HCT116 (cell line): Measurements from ENCODE around the gene DGKB. TPM values are rescaled to one million over a fixed set of nuclear protein-coding genes. Genes with fewer than 3 reads are reported as not detected.

ENCODE experiments used
- ATAC-seq: fragments of 200-7000 bp; cut with Tn5 transposase; 2 replicates; pipeline ENCODE4 v1.9.1; 2020; ENCODE audit warnings: mild to moderate bottlenecking, moderate library complexity
- BruUV-seq: library from RNA; stranded (reverse); fragments of 400-500 nt; replicated peaks from 2 replicates; lab custom pipeline; 2021; lab: Mats Ljungman, UMichigan
- CTCF ChIA-PET: fragments of 300-600 bp; sonication (Branson Sonifier 250); formaldehyde crosslinking; loops from one replicate; lab custom pipeline; 2021; ENCODE audit warnings: antibody characterized with exemption; lab: Charles Lee
- POLR2A ChIA-PET: fragments of 300-600, 350-600 bp; sonication (Branson Sonifier 250); formaldehyde crosslinking; loops from one replicate; lab custom pipeline; 2021; ENCODE audit warnings: antibody characterized with exemption; lab: Charles Lee
- RAD21 ChIA-PET, 2 experiments: fragments of 300-600 bp; sonication (Branson Sonifier 250); formaldehyde crosslinking; loops; one replicate each; lab custom pipeline; 2023; ENCODE audit warnings: low total read pairs in 2 of 2; ENCODE audit not compliant: uncharacterized antibody in 2 of 2, unreplicated experiment in 2 of 2, low non-redundant PET in 1 of 2; lab: Charles Lee
- DNase-seq: peaks from one replicate; pipeline ENCODE4 v3.0.0-alpha.2; 2010; ENCODE audit warnings: low read depth, low spot score
- H2AFZ ChIP-seq: fragments of 200-600 bp; shearing (Covaris generic), sonication (generic); 2 replicates; pipeline ENCODE4 v1.6.1; 2017; ENCODE audit warnings: low read depth, mixed run types, mixed read lengths, antibody characterized with exemption, low read length; ENCODE audit not compliant: poor library complexity, severe bottlenecking
- H3K27ac ChIP-seq: 2 replicates; pipeline ENCODE4 v1.5.1; 2012; ENCODE audit warnings: low read depth, low read length
- H3K27me3 ChIP-seq: fragments of 200-600 bp; sonication (generic); 2 replicates; pipeline ENCODE4 v1.6.1; 2016; ENCODE audit warnings: mixed run types, low read length, mixed read lengths; ENCODE audit not compliant: insufficient read depth
- H3K36me3 ChIP-seq, 2 experiments: fragments of 200-500 bp in 1 of 2; fragments of 200-600 bp in 1 of 2; sonication (Bioruptor generic) in 1 of 2; sonication (generic) in 1 of 2; 2 replicates each; pipeline versions ENCODE4 v1.5.1 to v1.6.1; 2014 to 2016; ENCODE audit warnings: low read length in 2 of 2, inconsistent platforms in 1 of 2, mixed read lengths in 1 of 2, mixed run types in 1 of 2; ENCODE audit not compliant: insufficient read depth in 2 of 2, control insufficient read depth in 1 of 2
- H3K4me1 ChIP-seq, 2 experiments: fragments of 200-600 bp in 1 of 2; sonication (generic) in 1 of 2; 2 replicates each; pipeline versions ENCODE4 v1.5.1 to v1.6.1; 2012 to 2017; ENCODE audit warnings: low read length in 2 of 2, inconsistent platforms in 1 of 2, mild to moderate bottlenecking in 1 of 2, mixed read lengths in 1 of 2, mixed run types in 1 of 2, moderate library complexity in 1 of 2; ENCODE audit not compliant: insufficient read depth in 2 of 2, control insufficient read depth in 1 of 2
- H3K4me2 ChIP-seq: fragments of 200-600 bp; sonication (generic); 2 replicates; pipeline ENCODE4 v1.6.1; 2017; ENCODE audit warnings: mixed run types, low read length, mixed read lengths
- H3K4me3 ChIP-seq, 2 experiments: fragments of 200-600 bp in 1 of 2; sonication (generic) in 1 of 2; replicated peaks in 1 of 2; 2 replicates each; pipeline ENCODE4 v1.5.1; 2011 to 2016; ENCODE audit warnings: low read length in 2 of 2, control low read depth in 1 of 2, low read depth in 1 of 2, mild to moderate bottlenecking in 1 of 2, mixed read lengths in 1 of 2, mixed run types in 1 of 2
- H3K79me2 ChIP-seq: fragments of 200-600 bp; sonication (generic); 2 replicates; pipeline ENCODE4 v1.6.1; 2017; ENCODE audit warnings: mild to moderate bottlenecking, mixed run types, low read length, moderate library complexity, mixed read lengths; ENCODE audit not compliant: insufficient read depth
- H3K9ac ChIP-seq: fragments of 200-600 bp; sonication (generic); 2 replicates; pipeline ENCODE4 v1.6.1; 2016; ENCODE audit warnings: low read length, mixed read lengths
- H3K9me2 ChIP-seq: fragments of 200-600 bp; sonication (generic), shearing (Covaris generic); 2 replicates; pipeline ENCODE4 v1.6.1; 2017; ENCODE audit warnings: mixed run types, mild to moderate bottlenecking, moderate library complexity; ENCODE audit not compliant: insufficient read depth
- H3K9me3 ChIP-seq, 2 experiments: fragments of 200-500 bp in 1 of 2; fragments of 200-600 bp in 1 of 2; sonication (Bioruptor generic) in 1 of 2; sonication (generic) in 1 of 2; 2 replicates each; pipeline ENCODE4 v1.6.1; 2014 to 2017; ENCODE audit warnings: low read length in 2 of 2, mixed read lengths in 2 of 2, inconsistent platforms in 1 of 2, low read depth in 1 of 2, mild to moderate bottlenecking in 1 of 2, mixed run types in 1 of 2, moderate library complexity in 1 of 2; ENCODE audit not compliant: control insufficient read depth in 1 of 2, insufficient read depth in 1 of 2
- H4K20me1 ChIP-seq: fragments of 200-600 bp; sonication (generic), shearing (Covaris generic); 2 replicates; pipeline ENCODE4 v1.6.1; 2017; ENCODE audit warnings: mixed run types, mild to moderate bottlenecking, moderate library complexity; ENCODE audit not compliant: insufficient read depth
- ATF3 ChIP-seq: IDR thresholded peaks from 2 replicates; pipeline ENCODE4 v1.6.1; 2012
- EZH2 ChIP-seq: fragments of 200-600 bp; sonication (generic); IDR thresholded peaks from 2 replicates; pipeline ENCODE4 v1.6.1; 2017; ENCODE audit warnings: antibody characterized with exemption, mixed run types
- FOSL1 ChIP-seq: IDR thresholded peaks from 2 replicates; pipeline ENCODE4 v1.6.1; 2012; ENCODE audit warnings: low read depth
- JUND ChIP-seq: IDR thresholded peaks from 2 replicates; pipeline ENCODE4 v1.6.1; 2012
- POLR2A ChIP-seq: IDR thresholded peaks from 2 replicates; pipeline ENCODE4 v1.7.0; 2011; ENCODE audit warnings: borderline replicate concordance; ENCODE audit not compliant: insufficient read depth, insufficient read length; ENCODE audit errors: extremely low read depth
- POLR2AphosphoS5 ChIP-seq: IDR thresholded peaks from 2 replicates; pipeline ENCODE4 v1.6.1; 2011; ENCODE audit warnings: mild to moderate bottlenecking, low read depth, low read length, moderate library complexity
- SRF ChIP-seq: IDR thresholded peaks from 2 replicates; pipeline ENCODE4 v1.6.1; 2012; ENCODE audit warnings: low read depth
- TCF7L2 ChIP-seq: IDR thresholded peaks from 2 replicates; pipeline ENCODE4 v1.7.0; 2011; ENCODE audit warnings: borderline replicate concordance, inconsistent platforms; ENCODE audit not compliant: insufficient read depth, insufficient read length; ENCODE audit errors: extremely low read depth
- YY1 ChIP-seq: IDR thresholded peaks from 2 replicates; pipeline ENCODE4 v1.6.1; 2011; ENCODE audit warnings: low read length, low read depth, moderate library complexity, mild to moderate bottlenecking; ENCODE audit not compliant: insufficient replicate concordance; ENCODE audit errors: extremely low read depth
- intact Hi-C: fragments of 100-400 bp; cut with micrococcal nuclease; formaldehyde crosslinking; loops from 2 replicates; pipeline ENCODE4 v1.10.0; 2022
- total RNA-seq: library from RNA; stranded (reverse); gene quantifications from one replicate; pipeline ENCODE4 v1.2.1, GENCODE V29; 2021; ENCODE audit not compliant: unreplicated experiment
- TF ChIP-seq, protein P1 (sequence below): IDR thresholded peaks from 2 replicates; pipeline ENCODE4 v1.6.1; 2011; ENCODE audit warnings: mild to moderate bottlenecking, low read length, moderate library complexity; ENCODE audit not compliant: insufficient replicate concordance; ENCODE audit errors: extremely low read depth
- TF ChIP-seq, protein P2 (sequence below): IDR thresholded peaks from 2 replicates; pipeline ENCODE4 v1.6.1; 2012
- TF ChIP-seq, protein P3 (sequence below): IDR thresholded peaks from 2 replicates; pipeline ENCODE4 v1.6.1; 2012; ENCODE audit warnings: low read depth

Gene DGKB
- total RNA-seq, 1 experiment from 2014 or later = 0.05 TPM

DNA sequence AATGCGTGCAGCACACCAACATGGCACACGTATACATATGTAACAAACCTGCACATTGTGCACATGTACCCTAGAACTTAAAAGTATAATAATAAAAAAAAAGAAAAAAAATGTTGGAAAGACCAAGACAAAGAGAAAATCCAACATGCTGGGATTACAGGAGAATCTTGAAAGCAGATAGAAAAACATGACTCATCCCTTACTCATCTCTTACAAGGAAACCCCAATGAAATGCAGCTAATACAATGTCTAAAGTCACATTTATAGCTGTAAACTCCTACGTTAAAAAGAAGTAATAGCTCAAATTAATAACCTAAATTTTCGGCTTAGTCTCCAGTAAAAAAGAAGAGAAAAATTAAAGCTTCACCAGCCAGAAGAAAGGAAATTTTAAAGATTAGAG is 47.5 kb upstream of the DGKB start:
- Histone ChIP-seq H3K4me1 (no peaks in the 10 kb centered on the region), H3K79me2 (no peaks in the 10 kb centered on the region), H3K27ac (no peak overlapping the region), H3K36me3 (no peaks in the 10 kb centered on the region), H2AFZ (no peak overlapping the region), H3K4me2 (no peak overlapping the region), H3K9ac (no peak overlapping the region), H3K27me3 (no peaks in the 10 kb centered on the region)
- ChIA-PET CTCF (no interaction called here), RAD21 (no interaction called here)
- DNase-seq = peak; percentile 2
- TF ChIP-seq, protein P1, sequence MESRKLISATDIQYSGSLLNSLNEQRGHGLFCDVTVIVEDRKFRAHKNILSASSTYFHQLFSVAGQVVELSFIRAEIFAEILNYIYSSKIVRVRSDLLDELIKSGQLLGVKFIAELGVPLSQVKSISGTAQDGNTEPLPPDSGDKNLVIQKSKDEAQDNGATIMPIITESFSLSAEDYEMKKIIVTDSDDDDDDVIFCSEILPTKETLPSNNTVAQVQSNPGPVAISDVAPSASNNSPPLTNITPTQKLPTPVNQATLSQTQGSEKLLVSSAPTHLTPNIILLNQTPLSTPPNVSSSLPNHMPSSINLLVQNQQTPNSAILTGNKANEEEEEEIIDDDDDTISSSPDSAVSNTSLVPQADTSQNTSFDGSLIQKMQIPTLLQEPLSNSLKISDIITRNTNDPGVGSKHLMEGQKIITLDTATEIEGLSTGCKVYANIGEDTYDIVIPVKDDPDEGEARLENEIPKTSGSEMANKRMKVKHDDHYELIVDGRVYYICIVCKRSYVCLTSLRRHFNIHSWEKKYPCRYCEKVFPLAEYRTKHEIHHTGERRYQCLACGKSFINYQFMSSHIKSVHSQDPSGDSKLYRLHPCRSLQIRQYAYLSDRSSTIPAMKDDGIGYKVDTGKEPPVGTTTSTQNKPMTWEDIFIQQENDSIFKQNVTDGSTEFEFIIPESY = no peak
- no peak for TF ChIP-seq YY1
- no peak for TF ChIP-seq EZH2
- no peak for TF ChIP-seq ATF3
- no peak for TF ChIP-seq POLR2A
- TF ChIP-seq JUND = 0 out of 2 replicates have a peak, but pooled peaks have one; percentile 15
- TF ChIP-seq FOSL1 = peak; percentile 64
- TF ChIP-seq POLR2AphosphoS5 = no peak
- TF ChIP-seq, all 23 proteins: peak for 2
- Histone ChIP-seq H4K20me1 (no peaks in the 10 kb centered on the region), H3K9me3 (no peaks in the 10 kb centered on the region), H3K4me3 (no peak overlapping the region), H3K9me2 (no peaks in the 10 kb centered on the region)
- BruUV-seq = no TSS peak
- ATAC-seq = no peak
- intact Hi-C loops = no loop called here
- POLR2A ChIA-PET = no interaction called here

DNA sequence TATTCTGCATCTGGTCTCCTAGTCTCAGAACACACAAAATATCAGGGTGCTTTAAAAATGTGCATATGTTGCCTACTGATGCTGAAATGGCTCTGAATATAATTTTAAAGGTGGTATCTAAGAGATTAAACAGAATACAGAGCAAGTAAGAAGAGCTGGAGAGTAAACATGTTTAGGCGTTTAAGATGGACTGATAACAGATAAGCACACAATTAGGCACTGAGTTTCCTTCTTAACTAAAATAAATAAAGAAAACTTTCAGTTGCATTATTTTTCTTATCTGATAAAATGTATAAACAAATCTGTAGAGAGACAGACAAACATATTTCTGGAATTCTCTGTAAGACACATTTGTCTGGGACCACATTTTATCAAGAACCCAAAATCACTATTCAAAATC is 35.6 kb upstream of the DGKB start:
- Histone ChIP-seq H3K4me1 (no peaks in the 10 kb centered on the region), H3K4me2 (no peak overlapping the region), H3K9me2 (no peaks in the 10 kb centered on the region), H3K27me3 (no peaks in the 10 kb centered on the region), H3K79me2 (no peaks in the 10 kb centered on the region), H3K36me3 (no peaks in the 10 kb centered on the region), H2AFZ (no peak overlapping the region), H3K27ac (no peak overlapping the region), H3K9me3 (no peaks in the 10 kb centered on the region), H3K9ac (no peak overlapping the region), H4K20me1 (no peaks in the 10 kb centered on the region), H3K4me3 (no peak overlapping the region)
- POLR2A ChIA-PET = no interaction called here
- BruUV-seq = no TSS peak
- RAD21 ChIA-PET = no interaction called here
- no peak for DNase-seq
- intact Hi-C loops = no loop called here
- no peak for ATAC-seq
- CTCF ChIA-PET = no interaction called here
- TF ChIP-seq YY1 = no peak
- TF ChIP-seq FOSL1 = no peak
- TF ChIP-seq TCF7L2 = no peak
- no peak for TF ChIP-seq POLR2AphosphoS5
- TF ChIP-seq, protein P2, sequence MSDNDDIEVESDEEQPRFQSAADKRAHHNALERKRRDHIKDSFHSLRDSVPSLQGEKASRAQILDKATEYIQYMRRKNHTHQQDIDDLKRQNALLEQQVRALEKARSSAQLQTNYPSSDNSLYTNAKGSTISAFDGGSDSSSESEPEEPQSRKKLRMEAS = no peak
- no peak for TF ChIP-seq SRF
- TF ChIP-seq, protein P3, sequence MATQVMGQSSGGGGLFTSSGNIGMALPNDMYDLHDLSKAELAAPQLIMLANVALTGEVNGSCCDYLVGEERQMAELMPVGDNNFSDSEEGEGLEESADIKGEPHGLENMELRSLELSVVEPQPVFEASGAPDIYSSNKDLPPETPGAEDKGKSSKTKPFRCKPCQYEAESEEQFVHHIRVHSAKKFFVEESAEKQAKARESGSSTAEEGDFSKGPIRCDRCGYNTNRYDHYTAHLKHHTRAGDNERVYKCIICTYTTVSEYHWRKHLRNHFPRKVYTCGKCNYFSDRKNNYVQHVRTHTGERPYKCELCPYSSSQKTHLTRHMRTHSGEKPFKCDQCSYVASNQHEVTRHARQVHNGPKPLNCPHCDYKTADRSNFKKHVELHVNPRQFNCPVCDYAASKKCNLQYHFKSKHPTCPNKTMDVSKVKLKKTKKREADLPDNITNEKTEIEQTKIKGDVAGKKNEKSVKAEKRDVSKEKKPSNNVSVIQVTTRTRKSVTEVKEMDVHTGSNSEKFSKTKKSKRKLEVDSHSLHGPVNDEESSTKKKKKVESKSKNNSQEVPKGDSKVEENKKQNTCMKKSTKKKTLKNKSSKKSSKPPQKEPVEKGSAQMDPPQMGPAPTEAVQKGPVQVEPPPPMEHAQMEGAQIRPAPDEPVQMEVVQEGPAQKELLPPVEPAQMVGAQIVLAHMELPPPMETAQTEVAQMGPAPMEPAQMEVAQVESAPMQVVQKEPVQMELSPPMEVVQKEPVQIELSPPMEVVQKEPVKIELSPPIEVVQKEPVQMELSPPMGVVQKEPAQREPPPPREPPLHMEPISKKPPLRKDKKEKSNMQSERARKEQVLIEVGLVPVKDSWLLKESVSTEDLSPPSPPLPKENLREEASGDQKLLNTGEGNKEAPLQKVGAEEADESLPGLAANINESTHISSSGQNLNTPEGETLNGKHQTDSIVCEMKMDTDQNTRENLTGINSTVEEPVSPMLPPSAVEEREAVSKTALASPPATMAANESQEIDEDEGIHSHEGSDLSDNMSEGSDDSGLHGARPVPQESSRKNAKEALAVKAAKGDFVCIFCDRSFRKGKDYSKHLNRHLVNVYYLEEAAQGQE = no peak
